ENCODE data around the gene PRODH2.
A peak's percentile ranks its signal among the peaks of the same experiment; 100 is the strongest.

PRODH2 gene

DNA sequence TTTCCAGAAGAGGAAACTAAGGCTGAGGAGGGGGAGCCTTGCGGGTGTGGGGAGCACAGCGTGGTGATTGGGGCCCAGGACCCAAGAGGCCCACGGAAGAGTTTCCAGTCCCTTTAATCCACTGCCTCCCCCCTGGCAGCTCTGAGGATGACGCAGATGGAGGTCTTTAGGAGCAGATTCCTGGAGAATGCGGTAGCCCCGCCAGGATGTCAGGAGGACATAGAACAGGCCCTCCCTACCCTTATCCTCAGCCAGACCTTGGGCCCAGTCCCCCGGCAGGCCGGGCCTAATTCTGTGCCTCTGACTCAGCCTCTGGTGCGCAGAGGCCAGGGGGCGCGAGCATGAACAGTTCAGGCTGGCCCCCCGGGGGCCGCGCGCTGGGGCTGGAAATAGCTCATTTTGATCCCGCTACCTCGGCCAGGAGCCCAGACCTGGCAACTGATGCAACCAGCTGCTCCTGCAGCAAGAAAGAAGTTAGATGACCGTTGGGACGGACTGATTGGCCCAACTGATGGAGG lies 55.4 kb downstream of the PRODH2 start:
- DNase-seq = no peak

DNA sequence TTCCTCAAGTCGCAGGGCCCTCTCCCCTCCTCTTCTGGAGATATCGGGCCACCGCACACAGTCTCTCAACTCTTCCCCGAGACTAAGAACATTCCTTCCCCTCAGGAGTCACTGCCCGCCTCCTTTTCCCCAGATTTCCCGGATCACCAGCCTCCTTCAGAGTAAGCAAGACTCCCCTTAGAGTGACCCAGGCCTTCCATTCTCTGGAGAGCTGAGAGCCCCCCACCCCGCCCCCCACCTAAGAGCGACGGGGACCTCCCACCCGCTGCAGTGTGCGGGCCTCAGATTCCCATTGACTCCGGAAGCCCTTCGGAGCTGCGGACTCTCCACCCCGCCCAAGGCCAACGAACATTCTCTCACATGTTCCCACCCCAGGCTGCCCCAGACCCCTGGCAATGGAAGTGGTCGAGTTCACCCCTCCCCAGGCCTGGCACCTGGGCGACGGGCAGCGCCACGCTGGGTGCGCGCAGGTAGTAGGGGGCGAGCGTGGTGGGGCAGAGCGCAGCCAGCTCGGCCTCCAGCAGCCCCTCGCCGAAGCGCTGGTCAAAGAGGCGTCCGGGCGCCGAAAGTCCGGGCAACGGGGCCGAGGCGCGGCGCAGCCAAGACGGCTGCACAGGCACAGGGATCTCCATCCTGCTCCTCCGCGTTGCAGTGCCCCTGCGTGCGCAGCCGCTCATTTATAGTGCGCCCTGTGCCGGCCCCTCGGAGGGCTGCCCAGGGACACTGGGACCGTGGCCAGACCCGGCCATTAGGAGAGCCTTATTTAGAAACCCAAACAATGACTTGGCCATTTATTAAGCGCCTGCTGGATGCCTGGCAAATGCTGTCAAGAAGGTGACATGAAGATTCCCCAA lies 56.0 kb downstream of the PRODH2 start, which contains the start of gene HSPB6:
TSS of gene HSPB6 (minus strand) at position 653 of the 854 bp plus-strand sequence. CDS start at position 632, 21 bp downstream.
- no peak for DNase-seq

DNA sequence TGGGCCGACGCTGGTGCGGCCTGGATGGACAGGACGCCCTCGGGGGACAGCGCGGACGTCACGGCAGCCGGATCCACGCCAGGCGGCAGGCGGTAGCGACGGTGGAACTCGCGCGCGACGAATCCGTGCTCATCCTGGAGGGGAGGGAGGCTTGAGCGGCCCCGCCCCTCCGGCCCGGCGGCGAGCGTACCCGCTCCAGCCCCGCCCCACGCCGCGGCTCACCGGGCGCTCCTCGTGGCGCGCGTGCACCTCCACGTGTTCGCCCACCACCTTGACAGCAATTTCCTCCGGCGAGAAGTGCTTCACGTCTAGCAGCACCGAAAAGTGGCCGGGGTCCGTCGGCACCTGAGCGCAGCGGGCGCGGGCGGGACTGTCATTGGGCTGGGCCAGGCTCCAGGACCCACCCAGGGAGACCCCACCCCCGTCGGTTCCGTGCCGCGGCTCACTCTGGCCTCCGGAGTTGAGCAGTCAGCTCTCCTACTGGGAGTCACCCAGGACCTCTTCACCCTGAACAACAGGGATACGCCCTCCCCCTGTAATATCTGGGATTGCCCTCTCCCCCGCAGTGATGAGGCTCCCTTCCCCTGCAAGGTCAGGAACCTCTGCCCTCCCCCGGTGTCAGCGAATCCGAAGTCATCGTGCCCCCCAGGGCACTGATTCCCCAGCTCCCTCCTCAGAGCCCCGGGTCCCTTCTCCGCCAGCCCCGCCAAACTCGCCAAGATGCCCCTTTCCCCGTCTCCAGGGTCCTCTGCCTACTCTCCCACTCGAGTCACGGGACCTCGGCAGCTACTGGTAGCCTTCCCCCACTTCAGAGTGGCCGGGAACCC lies 56.9 kb downstream of the PRODH2 start:
- no peak for DNase-seq

GRCh38 chr19:35755131-35755549 lies 57.5 kb downstream of the PRODH2 start:
- DNase-seq = peak; percentile 32 to 67

DNA sequence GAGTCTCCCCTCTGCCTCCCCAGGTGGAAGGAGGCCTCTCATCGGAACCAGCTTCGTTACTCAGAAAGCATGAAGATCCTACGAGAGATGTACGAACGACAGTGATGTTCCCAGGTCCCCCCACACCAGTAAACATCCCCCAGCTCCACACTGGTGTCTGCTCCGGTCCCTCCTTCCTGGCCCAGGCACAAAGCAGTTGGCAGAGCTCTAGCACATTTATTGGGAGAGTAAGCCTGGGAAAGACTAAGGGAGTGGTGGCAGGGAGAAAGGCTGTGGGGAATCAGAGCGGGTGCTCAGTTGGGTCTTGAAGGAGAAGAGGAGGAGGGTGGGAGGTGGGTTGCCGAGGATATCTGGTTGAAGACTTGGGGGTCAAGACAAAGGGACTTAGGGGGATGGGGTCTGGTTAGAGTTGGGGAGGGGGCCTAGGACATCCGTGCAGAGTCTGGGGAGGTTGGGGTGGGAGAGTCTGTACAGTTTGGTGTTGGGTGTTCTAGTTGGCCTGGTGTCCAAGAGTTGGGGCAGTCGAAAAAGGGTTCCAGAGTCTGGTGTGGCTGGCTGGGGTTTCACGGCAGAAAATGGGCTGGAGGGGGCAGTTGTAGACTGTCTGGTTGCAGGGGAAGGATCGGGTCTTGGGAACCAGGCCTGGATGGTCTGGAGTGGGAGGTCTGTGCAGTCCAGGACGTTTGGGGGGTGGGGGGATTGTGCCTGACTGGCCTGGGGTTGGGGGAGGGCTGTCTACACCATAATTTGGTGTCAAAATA lies 58.1 kb downstream of the PRODH2 start:
- no peak for DNase-seq

DNA sequence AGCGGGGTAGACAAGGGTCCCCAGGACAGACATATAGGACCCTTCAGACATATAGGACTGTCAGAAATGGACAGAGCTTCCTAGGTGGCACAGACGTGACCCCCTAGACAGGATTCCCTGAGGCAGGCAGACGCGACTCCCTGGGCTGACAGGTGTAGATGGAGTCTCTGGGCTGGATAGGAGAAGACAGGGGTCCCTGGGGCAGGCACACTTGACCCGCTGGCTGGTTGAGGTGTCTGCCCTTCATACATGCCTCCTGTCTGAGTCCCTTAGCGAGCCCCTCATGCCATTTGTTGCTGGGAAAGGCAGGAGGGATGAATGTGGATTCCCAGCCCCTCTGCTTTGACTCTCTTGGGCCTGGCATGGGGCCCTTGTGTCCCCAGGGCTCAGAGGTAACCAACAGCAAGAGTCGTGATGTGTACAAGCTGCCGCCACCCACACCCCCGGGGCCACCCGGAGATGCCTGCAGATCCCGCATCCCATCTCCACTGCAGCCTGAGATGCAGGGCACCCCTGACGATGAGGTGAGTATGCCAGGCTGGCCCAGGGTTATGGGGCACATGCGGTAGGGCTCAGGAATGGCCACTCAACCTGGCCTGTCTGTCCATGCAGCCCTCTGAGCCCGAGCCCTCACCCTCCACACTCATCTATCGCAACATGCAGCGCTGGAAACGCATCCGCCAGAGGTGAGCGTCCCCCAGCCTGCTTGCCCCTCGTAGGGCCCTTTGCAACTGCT lies 58.8 kb downstream of the PRODH2 start:
- DNase-seq = no peak

DNA sequence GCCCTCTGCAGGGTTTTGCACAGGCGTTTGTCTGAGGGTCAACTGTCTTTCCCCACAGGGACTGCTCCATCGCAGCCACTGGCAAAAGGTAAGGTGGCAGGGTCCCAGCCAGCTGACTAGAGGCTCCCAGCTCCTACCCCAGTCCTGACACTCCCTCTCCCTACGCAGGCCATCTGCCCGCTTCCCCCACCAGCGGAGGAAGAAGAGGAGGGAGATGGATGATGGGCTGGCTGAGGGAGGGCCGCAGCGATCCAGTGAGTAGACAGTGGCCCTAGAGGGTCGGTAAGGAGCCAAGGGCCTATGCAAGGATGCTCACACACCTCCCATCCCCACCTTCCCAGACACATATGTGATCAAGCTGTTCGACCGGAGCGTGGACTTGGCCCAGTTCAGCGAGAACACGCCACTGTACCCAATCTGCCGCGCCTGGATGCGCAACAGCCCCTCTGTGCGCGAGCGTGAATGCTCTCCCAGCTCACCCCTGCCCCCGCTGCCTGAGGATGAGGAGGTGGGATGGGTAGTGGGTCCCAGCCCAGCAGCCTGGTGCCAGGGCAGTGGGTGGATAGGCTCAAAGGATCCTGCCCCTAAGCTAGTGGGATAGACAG lies 59.8 kb downstream of the PRODH2 start:
- DNase-seq = no peak

DNA sequence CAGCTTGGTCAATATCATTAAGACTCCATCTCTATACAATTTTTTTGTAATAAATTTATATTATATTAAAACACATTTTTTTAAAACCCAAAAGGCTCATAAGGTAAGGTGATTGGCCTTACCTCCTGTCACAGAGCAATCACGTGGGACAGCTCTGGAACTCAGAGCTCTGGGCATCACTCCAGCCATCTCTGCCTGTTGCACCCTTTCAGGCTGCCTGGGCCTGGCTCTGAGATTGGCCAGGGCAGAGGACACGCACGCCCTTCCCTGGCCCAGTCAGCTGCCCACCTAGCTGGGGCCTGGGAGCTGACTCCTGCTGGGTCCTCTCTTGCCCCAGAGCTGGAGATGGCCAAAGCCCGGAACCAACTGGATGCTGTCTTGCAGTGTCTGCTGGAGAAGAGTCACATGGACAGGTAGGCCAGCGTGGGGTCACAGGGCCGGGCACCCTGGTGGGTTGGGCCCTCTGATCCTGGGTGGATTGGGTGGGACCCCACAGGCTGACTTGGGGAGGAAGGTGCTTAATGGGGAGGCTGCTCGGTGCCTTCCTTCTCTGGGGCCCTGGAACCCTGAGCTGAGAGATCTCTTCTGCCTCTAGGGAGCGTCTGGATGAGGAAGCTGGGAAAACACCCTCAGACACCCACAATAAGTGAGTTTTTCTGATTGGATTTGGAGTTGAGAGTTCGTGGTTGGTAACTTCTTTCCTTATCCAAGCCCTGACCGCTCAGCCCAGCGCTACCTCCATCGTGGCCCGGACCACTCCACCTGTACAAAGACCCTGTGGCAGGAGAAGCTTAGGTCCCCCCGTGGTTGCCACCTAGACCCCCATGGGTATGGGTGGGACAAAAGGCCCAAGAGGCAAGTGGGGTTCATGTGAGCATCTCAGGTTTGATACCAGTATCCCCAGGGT lies 60.6 kb downstream of the PRODH2 start:
- no peak for DNase-seq

DNA sequence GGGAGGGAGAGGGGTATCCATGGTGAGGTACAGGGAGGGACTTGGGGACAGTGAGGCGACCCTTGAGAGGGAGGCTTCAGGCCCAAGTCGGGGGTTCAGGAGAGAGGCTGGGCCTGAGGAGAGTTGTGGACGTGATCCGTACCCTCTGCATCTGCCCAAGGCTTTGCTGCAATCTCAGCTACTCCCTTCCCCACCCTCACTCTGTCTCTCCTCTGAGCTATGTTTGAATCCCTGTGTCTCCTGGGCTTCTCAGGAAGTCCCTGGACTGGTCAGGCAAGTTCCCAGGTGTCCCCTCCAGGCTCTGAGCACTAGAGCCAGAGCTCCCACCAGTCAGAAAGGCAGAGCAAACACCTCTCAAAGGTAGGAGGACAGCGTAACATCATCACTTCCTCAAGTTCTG lies 62.5 kb downstream of the PRODH2 start:
- no peak for DNase-seq

Data from NCI-H524 (cell line).